K562 (cell line): ENCODE results near the gene MARCHF11. TPM values are rescaled to one million over a fixed set of nuclear protein-coding genes. Genes with fewer than 3 reads are reported as not detected.
A peak's percentile ranks its signal among the peaks of the same experiment; 100 is the strongest.

Experiments used
- CTCF ChIP-seq, 3 experiments: IDR thresholded peaks in 2 of 3; conservative IDR thresholded peaks in 1 of 3; 2 replicates each; pipeline ENCODE4 v1.5.1; 2011 to 2012; ENCODE audit warnings: low read length in 3 of 3, mild to moderate bottlenecking in 3 of 3, control low read depth in 2 of 3, improper control_type of control experiment in 1 of 3, inconsistent platforms in 1 of 3, low read depth in 1 of 3, mixed read lengths in 1 of 3, moderate library complexity in 1 of 3; ENCODE audit not compliant: insufficient read depth in 2 of 3
- PHTF2 ChIP-seq: fragments of 250-450 bp; sonication (Bioruptor Pico); IDR thresholded peaks from 2 replicates; pipeline ENCODE4 v1.5.0; 2021; ENCODE audit warnings: mild to moderate bottlenecking
- REST ChIP-seq, 2 experiments: fragments of 450-650 bp; formaldehyde crosslinking in 1 of 2; IDR thresholded peaks; 2 replicates each; pipeline versions ENCODE4 v1.4.0 to v1.6.1; 2014 to 2020; ENCODE audit warnings: mild to moderate bottlenecking in 2 of 2, borderline replicate concordance in 1 of 2, low read depth in 1 of 2
- SMARCA5 ChIP-seq: fragments of 450-650 bp; IDR thresholded peaks from 2 replicates; pipeline ENCODE4 v1.6.1; 2016
- SMC3 ChIP-seq: conservative IDR thresholded peaks from 2 replicates; pipeline ENCODE4 v1.6.1; 2011; ENCODE audit warnings: low read depth, low read length, improper control_type of control experiment; ENCODE audit not compliant: insufficient read depth
- STAG1 ChIP-seq: sonication (generic); formaldehyde crosslinking; IDR thresholded peaks from 2 replicates; pipeline ENCODE4 v1.5.0; 2020; ENCODE audit warnings: missing genetic modification reagents, borderline replicate concordance
- TEAD4 ChIP-seq, 2 experiments: sonication (generic) in 1 of 2; formaldehyde crosslinking in 1 of 2; IDR thresholded peaks; 2 replicates each; pipeline versions ENCODE4 v1.6.1 to v1.8.0; 2012 to 2022; ENCODE audit warnings: borderline replicate concordance in 1 of 2, inconsistent platforms in 1 of 2, low read length in 1 of 2, mild to moderate bottlenecking in 1 of 2, missing genetic modification reagents in 1 of 2
- ZBTB7A ChIP-seq: IDR thresholded peaks from 2 replicates; pipeline ENCODE4 v1.6.1; 2011; ENCODE audit warnings: low read depth, mild to moderate bottlenecking, low read length, moderate library complexity, borderline replicate concordance; ENCODE audit not compliant: control insufficient read depth
- polyA plus RNA-seq, 8 experiments: library from polyadenylated mRNA; depleted of rRNA in 4 of 8; stranded (reverse) in 5 of 8; unstranded in 3 of 8; fragments of >200 nt; fragmentation: Nextera tagmentation in 2 of 8; fragmentation: Illumina TruSeq in 1 of 8; extraction: Ambion mirVana in 2 of 8; extraction: Trizol in 1 of 8; gene quantifications; 2 replicates each; pipeline versions ENCODE4 v1.2.1 to v1.2.3, GENCODE V29; 2011 to 2014; ENCODE audit warnings: inconsistent platforms in 1 of 8, missing spikeins in 1 of 8
- total RNA-seq, 7 experiments: library from RNA; depleted of rRNA in 6 of 7; stranded (reverse); fragments of >200 nt in 6 of 7; fragmentation: Illumina TruSeq in 2 of 7; extraction: Trizol in 2 of 7; gene quantifications; 2 replicates each; pipeline versions ENCODE4 v1.2.1 to v1.2.3, GENCODE V29; 2011 to 2021; ENCODE audit warnings: low replicate concordance in 1 of 7

The MARCHF11 gene
- total and polyA plus RNA-seq, 9 of the 15 experiments (the other 6 are each of a cell fraction or from before 2014, with no cell fraction given), result not detected

GRCh38 chr5:16160706-16161105, 18.9 kb downstream of the MARCHF11 start (continued):
- no peak for TF ChIP-seq ZBTB7A
- no peak; the same call in 1 of the 2 replicates for TF ChIP-seq STAG1 (CRISPR knock-in tag)
- peak; percentile 57 for TF ChIP-seq SMC3
- TF ChIP-seq SMARCA5, result no peak
- peak; percentile 62 to 72 (median 64) for TF ChIP-seq CTCF (IDR thresholded peaks at IDR 0.05 in 2 of 3, conservative IDR thresholded peaks at IDR 0.05 in 1 of 3; ENCODE audit: insufficient read depth in 2 of 3, low read depth in 1 of 3, low read length in 3 of 3)
- no peak for TF ChIP-seq PHTF2
- 0 out of 2 replicates have a peak, but pooled peaks have one; percentile 25 for TF ChIP-seq TEAD4 (IDR thresholded peaks at IDR 0.05; ENCODE audit: low read length)
- no peak for TF ChIP-seq TEAD4 (CRISPR knock-in tag; IDR thresholded peaks at IDR 0.05; ENCODE audit: borderline replicate concordance)
- peak; percentile 49; the same call in 1 of the 2 replicates for TF ChIP-seq REST (IDR thresholded peaks at IDR 0.05; ENCODE audit: borderline replicate concordance)
- no peak for TF ChIP-seq REST (CRISPR knock-in tag; IDR thresholded peaks at IDR 0.05; ENCODE audit: low read depth)
